Naive B cell (primary cell): ENCODE measurements around the gene PRDM5. TPM values are rescaled to one million over a fixed set of nuclear protein-coding genes. Genes with fewer than 3 reads are reported as not detected.

ENCODE experiments used
- ATAC-seq, 2 donors: fragments of 150-1000 bp; cut with Tn5 transposase; 2 replicates each; pipeline ENCODE4 v1.10.0; 2021; ENCODE audit warnings: low read depth in 2 of 2, mild to moderate bottlenecking in 2 of 2, moderate library complexity in 2 of 2
- DNase-seq: peaks from one replicate; pipeline ENCODE4 v3.0.0; 2022
- H3K27ac Mint-ChIP-seq, 6 donors: one replicate each; pipeline ENCODE4 v1.8.0; 2020 to 2022; ENCODE audit warnings: mild to moderate bottlenecking in 6 of 6, mixed read lengths in 6 of 6, moderate library complexity in 5 of 6, inconsistent platforms in 2 of 6
- H3K27me3 Mint-ChIP-seq, 3 donors: one replicate each; pipeline ENCODE4 v1.8.0; 2021 to 2022; ENCODE audit warnings: mixed read lengths in 3 of 3, mild to moderate bottlenecking in 1 of 3
- H3K36me3 Mint-ChIP-seq, 2 donors: one replicate each; pipeline ENCODE4 v1.8.0; 2020 to 2022; ENCODE audit warnings: mixed read lengths in 2 of 2, inconsistent platforms in 1 of 2, mild to moderate bottlenecking in 1 of 2
- H3K4me1 Mint-ChIP-seq, 3 donors: one replicate each; pipeline ENCODE4 v1.8.0; 2020 to 2022; ENCODE audit warnings: mixed read lengths in 3 of 3, inconsistent platforms in 1 of 3, mild to moderate bottlenecking in 1 of 3, moderate library complexity in 1 of 3
- H3K4me3 Mint-ChIP-seq, 8 donors: one replicate each; pipeline ENCODE4 v1.8.0; 2020 to 2022; ENCODE audit warnings: mild to moderate bottlenecking in 8 of 8, mixed read lengths in 8 of 8, moderate library complexity in 8 of 8, inconsistent platforms in 2 of 8
- H3K9me3 Mint-ChIP-seq, 7 donors: one replicate each; pipeline ENCODE4 v1.8.0; 2020 to 2022; ENCODE audit warnings: mixed read lengths in 7 of 7, mild to moderate bottlenecking in 5 of 7, inconsistent platforms in 2 of 7, moderate library complexity in 1 of 7
- polyA plus RNA-seq, 6 donors: library from polyadenylated mRNA; unstranded; fragments of 300-500 nt; fragmentation: Illumina TruSeq; gene quantifications; one replicate each; pipeline ENCODE4 v1.2.3, GENCODE V29; 2021; ENCODE audit warnings: low read depth in 6 of 6

The PRDM5 gene
- polyA plus RNA-seq, 6 donors from 2014 or later = not detected

GRCh38 chr4:120839974-120840751 is 82.4 kb downstream of the PRDM5 start:
- Mint-ChIP-seq H3K27ac (no peak overlapping the region), H3K36me3 (peaks cover 0 to 6% of the 10 kb centered on the region in 2 donors), H3K9me3 (peaks cover 0 to 4% (median 2%) of the 10 kb centered on the region in 7 donors), H3K27me3 (no peaks in the 10 kb centered on the region), H3K4me1 (no peaks in the 10 kb centered on the region), H3K4me3 (no peak overlapping the region)
- ATAC-seq (no peak), DNase-seq (no peak)

- Mint-ChIP-seq H3K9me3 (peaks cover 0 to 7% (median 3%) of the 10 kb centered on the region in 7 donors), H3K4me3 (no peak overlapping the region), H3K36me3 (peaks cover 0 to 6% of the 10 kb centered on the region in 2 donors), H3K27ac (no peak overlapping the region), H3K27me3 (no peaks in the 10 kb centered on the region), H3K4me1 (no peaks in the 10 kb centered on the region)
- no peak for DNase-seq
- no peak for ATAC-seq
Observed at GRCh38 chr4:120839334-120839973, 83.1 kb downstream of the PRDM5 start.

GRCh38 chr4:120838784-120839183 is 83.7 kb downstream of the PRDM5 start:
- no peaks in the 10 kb centered on the region for H3K4me1 Mint-ChIP-seq
- ATAC-seq = no peak
- peaks cover 0 to 6% of the 10 kb centered on the region in 2 donors for H3K36me3 Mint-ChIP-seq
- peaks cover 0 to 13% (median 4%) of the 10 kb centered on the region in 7 donors for H3K9me3 Mint-ChIP-seq
- H3K4me3 Mint-ChIP-seq = peak overlapping the region in 1 of 8 donors; percentile 29
- no peaks in the 10 kb centered on the region for H3K27me3 Mint-ChIP-seq
- H3K27ac Mint-ChIP-seq = no peak overlapping the region
- no peak for DNase-seq

GRCh38 chr4:120837656-120838055 is 84.9 kb downstream of the PRDM5 start:
- no peak for ATAC-seq

GRCh38 chr4:120835342-120835741 is 87.2 kb downstream of the PRDM5 start:
- no peaks in the 10 kb centered on the region for H3K27me3 Mint-ChIP-seq
- H3K9me3 Mint-ChIP-seq = peaks cover 0 to 21% (median 5%) of the 10 kb centered on the region in 7 donors
- no peak overlapping the region for H3K4me3 Mint-ChIP-seq
- H3K27ac Mint-ChIP-seq = peak overlapping the region in 1 of 6 donors; percentile 49
- H3K36me3 Mint-ChIP-seq = peaks cover 0 to 6% of the 10 kb centered on the region in 2 donors
- DNase-seq (no peak), ATAC-seq (no peak)
- no peaks in the 10 kb centered on the region for H3K4me1 Mint-ChIP-seq

More at GRCh38 chr4:120837656-120838055, 84.9 kb downstream of the PRDM5 start:
- Mint-ChIP-seq H3K36me3 (peaks cover 0 to 6% of the 10 kb centered on the region in 2 donors), H3K4me3 (no peak overlapping the region), H3K9me3 (peaks cover 0 to 21% (median 5%) of the 10 kb centered on the region in 7 donors), H3K27ac (no peak overlapping the region), H3K27me3 (no peaks in the 10 kb centered on the region), H3K4me1 (no peaks in the 10 kb centered on the region)
- DNase-seq = no peak

- H3K27me3 Mint-ChIP-seq = no peaks in the 10 kb centered on the region
- no peaks in the 10 kb centered on the region for H3K4me1 Mint-ChIP-seq
- ATAC-seq (no peak), DNase-seq (no peak)
- no peaks in the 10 kb centered on the region for H3K36me3 Mint-ChIP-seq
- no peak overlapping the region for H3K4me3 Mint-ChIP-seq
- H3K9me3 Mint-ChIP-seq = peaks cover 0 to 28% (median 5%) of the 10 kb centered on the region in 7 donors
- H3K27ac Mint-ChIP-seq = no peak overlapping the region
Observed at GRCh38 chr4:120830204-120830603, 92.3 kb downstream of the PRDM5 start.

- ATAC-seq = no peak
- no peak overlapping the region for H3K27ac Mint-ChIP-seq
- H3K9me3 Mint-ChIP-seq = peaks cover 0 to 20% (median 5%) of the 10 kb centered on the region in 7 donors
- H3K4me3 Mint-ChIP-seq = no peak overlapping the region
- H3K4me1 Mint-ChIP-seq = no peaks in the 10 kb centered on the region
- H3K36me3 Mint-ChIP-seq = no peaks in the 10 kb centered on the region
- H3K27me3 Mint-ChIP-seq = no peaks in the 10 kb centered on the region
- no peak for DNase-seq
Observed at GRCh38 chr4:120829113-120829831, 93.3 kb downstream of the PRDM5 start.

- Mint-ChIP-seq H3K27me3 (no peaks in the 10 kb centered on the region), H3K4me1 (no peaks in the 10 kb centered on the region)
Observed at GRCh38 chr4:120826853-120827252, 95.7 kb downstream of the PRDM5 start.

GRCh38 chr4:120826449-120826848 is 96.1 kb downstream of the PRDM5 start:
- Mint-ChIP-seq H3K36me3 (no peaks in the 10 kb centered on the region), H3K4me1 (no peaks in the 10 kb centered on the region), H3K27me3 (no peaks in the 10 kb centered on the region), H3K4me3 (no peak overlapping the region), H3K9me3 (peaks cover 0 to 13% (median 0%) of the 10 kb centered on the region in 7 donors), H3K27ac (peak overlapping the region in 1 of 6 donors; percentile 50)
- DNase-seq = no peak
- no peak for ATAC-seq

More at GRCh38 chr4:120826853-120827252, 95.7 kb downstream of the PRDM5 start:
- no peak overlapping the region for H3K27ac Mint-ChIP-seq
- ATAC-seq = no peak
- no peak overlapping the region for H3K4me3 Mint-ChIP-seq
- H3K9me3 Mint-ChIP-seq = peaks cover 0 to 13% (median 0%) of the 10 kb centered on the region in 7 donors
- no peak for DNase-seq
- H3K36me3 Mint-ChIP-seq = no peaks in the 10 kb centered on the region

- no peak for ATAC-seq
- no peaks in the 10 kb centered on the region for H3K4me1 Mint-ChIP-seq
- peaks cover 0 to 13% (median 0%) of the 10 kb centered on the region in 7 donors for H3K9me3 Mint-ChIP-seq
- no peak overlapping the region for H3K4me3 Mint-ChIP-seq
- no peaks in the 10 kb centered on the region for H3K36me3 Mint-ChIP-seq
- H3K27me3 Mint-ChIP-seq = no peaks in the 10 kb centered on the region
- DNase-seq = no peak
- no peak overlapping the region for H3K27ac Mint-ChIP-seq
Observed at GRCh38 chr4:120824946-120825345, 97.6 kb downstream of the PRDM5 start.

GRCh38 chr4:120821977-120822376 is 100.5 kb downstream of the PRDM5 start:
- Mint-ChIP-seq H3K27ac (peak overlapping the region in 1 of 6 donors; percentile 19), H3K27me3 (no peaks in the 10 kb centered on the region)

GRCh38 chr4:120821029-120821428 is 101.5 kb downstream of the PRDM5 start:
- no peak for ATAC-seq
- H3K4me3 Mint-ChIP-seq = no peak overlapping the region
- H3K27me3 Mint-ChIP-seq = no peaks in the 10 kb centered on the region
- no peak for DNase-seq
- H3K27ac Mint-ChIP-seq = no peak overlapping the region
- H3K36me3 Mint-ChIP-seq = no peaks in the 10 kb centered on the region
- H3K9me3 Mint-ChIP-seq = peaks cover 0 to 10% (median 0%) of the 10 kb centered on the region in 7 donors
- H3K4me1 Mint-ChIP-seq = no peaks in the 10 kb centered on the region

More at GRCh38 chr4:120821977-120822376, 100.5 kb downstream of the PRDM5 start:
- DNase-seq (no peak), ATAC-seq (no peak)
- Mint-ChIP-seq H3K4me3 (no peak overlapping the region), H3K9me3 (peaks cover 0 to 13% (median 0%) of the 10 kb centered on the region in 7 donors), H3K4me1 (no peaks in the 10 kb centered on the region), H3K36me3 (no peaks in the 10 kb centered on the region)

GRCh38 chr4:120819805-120820437 is 102.6 kb downstream of the PRDM5 start:
- Mint-ChIP-seq H3K9me3 (peaks cover 0 to 4% (median 0%) of the 10 kb centered on the region in 7 donors), H3K4me1 (no peaks in the 10 kb centered on the region), H3K27me3 (no peaks in the 10 kb centered on the region), H3K4me3 (no peak overlapping the region), H3K27ac (no peak overlapping the region), H3K36me3 (no peaks in the 10 kb centered on the region)
- no peak for ATAC-seq
- DNase-seq = no peak
